ENCODE results near the gene LRRC10B.

Gene LRRC10B

DNA sequence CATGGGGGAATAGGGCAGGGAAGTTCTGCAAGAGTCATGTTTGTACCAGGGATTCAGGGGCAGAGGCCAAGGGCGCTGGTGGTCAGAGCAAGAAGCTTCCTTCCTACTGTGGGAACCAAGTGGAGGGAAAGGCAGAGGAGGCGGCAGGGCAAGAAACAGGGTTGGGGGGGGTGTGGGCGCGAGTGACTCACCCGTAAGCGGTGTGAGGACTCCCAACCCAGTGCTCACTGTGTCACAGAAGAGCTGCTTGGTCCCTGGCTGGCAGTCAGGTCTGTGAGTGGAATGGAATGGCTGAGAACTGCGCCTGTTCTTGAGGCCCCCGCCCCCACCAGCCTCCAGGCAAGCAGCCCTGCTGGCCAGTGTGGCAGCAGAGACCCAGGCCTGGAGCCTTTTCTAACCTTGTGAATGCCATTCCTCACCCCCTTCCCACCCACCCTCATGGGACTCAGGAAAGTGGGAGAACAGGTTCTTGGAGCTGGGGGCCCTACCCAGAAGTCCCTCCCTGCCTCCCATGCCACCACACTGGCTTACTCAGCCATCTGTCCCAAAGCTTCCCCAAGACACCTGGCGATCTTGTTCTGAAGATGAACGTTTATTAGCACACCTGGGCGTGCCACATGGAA, 4.7 kb downstream of the LRRC10B start:
- Histone ChIP-seq H3K27ac (replicated peaks) (no peak overlapping the region), H3K27me3 (ENCODE audit: insufficient read depth, poor library complexity, severe bottlenecking) (peaks cover 9% of the 10 kb centered on the region), H3K4me3 (replicated peaks; ENCODE audit: insufficient read depth, low read length) (no peak overlapping the region)
- no peak for DNase-seq (ENCODE audit: low read depth in 1 of 2, low spot score in 1 of 2)
- TF ChIP-seq CTCF (IDR thresholded peaks at IDR 0.05; ENCODE audit: insufficient read depth, low read length) = no peak
- TF ChIP-seq GABPA (IDR thresholded peaks at IDR 0.05; ENCODE audit: low read depth) = no peak
- no peak for TF ChIP-seq SPI1 (IDR thresholded peaks at IDR 0.05; ENCODE audit: borderline replicate concordance, low read depth)
- no peak for TF ChIP-seq POLR2AphosphoS5 (IDR thresholded peaks at IDR 0.05; ENCODE audit: low read depth)

- Histone ChIP-seq H3K27ac (replicated peaks) (no peak overlapping the region), H3K27me3 (ENCODE audit: insufficient read depth, poor library complexity, severe bottlenecking) (peaks cover 6% of the 10 kb centered on the region), H3K4me3 (replicated peaks; ENCODE audit: insufficient read depth, low read length) (no peak overlapping the region)
- no peak for TF ChIP-seq REST (IDR thresholded peaks at IDR 0.05; ENCODE audit: insufficient replicate concordance, low read depth)
- no peak for DNase-seq (ENCODE audit: low read depth in 1 of 2, low spot score in 1 of 2)
Measured at GRCh38 chr11:61514050-61514917, 5.7 kb downstream of the LRRC10B start.

- no peak for DNase-seq (ENCODE audit: low read depth in 1 of 2, low spot score in 1 of 2)
- Histone ChIP-seq H3K27ac (replicated peaks) (no peak overlapping the region), H3K4me3 (replicated peaks; ENCODE audit: insufficient read depth, low read length) (no peak overlapping the region), H3K27me3 (ENCODE audit: insufficient read depth, poor library complexity, severe bottlenecking) (no peaks in the 10 kb centered on the region)
- TF ChIP-seq POLR2AphosphoS5 (IDR thresholded peaks at IDR 0.05; ENCODE audit: low read depth) (no peak), GABPA (IDR thresholded peaks at IDR 0.05; ENCODE audit: low read depth) (no peak), SPI1 (IDR thresholded peaks at IDR 0.05; ENCODE audit: borderline replicate concordance, low read depth) (no peak), REST (IDR thresholded peaks at IDR 0.05; ENCODE audit: insufficient replicate concordance, low read depth) (no peak), CTCF (IDR thresholded peaks at IDR 0.05; ENCODE audit: insufficient read depth, low read length) (no peak)
Measured at GRCh38 chr11:61515686-61516085, 7.1 kb downstream of the LRRC10B start.

GRCh38 chr11:61516191-61516590, 7.6 kb downstream of the LRRC10B start:
- Histone ChIP-seq H3K4me3 (replicated peaks; ENCODE audit: insufficient read depth, low read length) (no peak overlapping the region), H3K27ac (replicated peaks) (no peak overlapping the region), H3K27me3 (ENCODE audit: insufficient read depth, poor library complexity, severe bottlenecking) (no peaks in the 10 kb centered on the region)
- DNase-seq (ENCODE audit: low read depth in 1 of 2, low spot score in 1 of 2) = no peak
- no peak for TF ChIP-seq POLR2AphosphoS5 (IDR thresholded peaks at IDR 0.05; ENCODE audit: low read depth)
- no peak for TF ChIP-seq GABPA (IDR thresholded peaks at IDR 0.05; ENCODE audit: low read depth)
- no peak for TF ChIP-seq REST (IDR thresholded peaks at IDR 0.05; ENCODE audit: insufficient replicate concordance, low read depth)
- no peak for TF ChIP-seq SPI1 (IDR thresholded peaks at IDR 0.05; ENCODE audit: borderline replicate concordance, low read depth)
- TF ChIP-seq CTCF (IDR thresholded peaks at IDR 0.05; ENCODE audit: insufficient read depth, low read length) = no peak
